GM10248 (cell line): ENCODE measurements around the gene LASP1.

Experiments
- CTCF ChIA-PET: fragments of 300-600 bp; sonication (Branson Sonifier 250); formaldehyde crosslinking; extraction: SDS; loops from one replicate; lab custom pipeline; 2021; ENCODE audit warnings: antibody characterized with exemption; lab: Yijun Ruan, JAX
- POLR2A ChIA-PET: fragments of 350-650 bp; sonication (Branson Sonifier 250); formaldehyde crosslinking; extraction: SDS; loops from one replicate; lab custom pipeline; 2020; ENCODE audit warnings: antibody characterized with exemption; lab: Yijun Ruan, JAX
- DNase-seq: peaks from one replicate; pipeline ENCODE4 v3.0.0; 2012; ENCODE audit errors: extremely low spot score
- TF ChIP-seq, protein P1 (sequence below): IDR thresholded peaks from 2 replicates; pipeline ENCODE4 v1.5.1; 2012; ENCODE audit warnings: mild to moderate bottlenecking, low read depth; ENCODE audit errors: extremely low read depth, missing control alignments, control extremely low read depth

The LASP1 gene

DNA sequence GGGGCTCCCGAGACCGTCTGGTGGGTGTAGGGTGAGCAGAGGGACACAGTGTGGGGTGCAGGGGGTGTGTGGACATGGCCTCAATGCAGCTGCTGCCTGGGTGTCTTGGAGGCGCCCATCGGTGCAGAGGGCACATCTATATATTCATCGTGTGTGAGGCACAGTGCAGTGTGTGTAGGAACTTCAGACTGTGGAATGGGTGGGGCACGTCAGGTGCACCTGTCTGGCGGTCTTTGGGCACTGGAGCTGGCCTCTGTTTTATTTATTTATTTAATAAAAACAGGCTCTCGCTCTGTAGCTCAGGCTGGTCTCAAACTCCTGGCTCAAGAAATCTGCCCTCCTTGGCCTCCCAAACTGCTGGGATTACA is 16.8 kb downstream of the LASP1 start:
- no peak for DNase-seq
- TF ChIP-seq, protein P1, sequence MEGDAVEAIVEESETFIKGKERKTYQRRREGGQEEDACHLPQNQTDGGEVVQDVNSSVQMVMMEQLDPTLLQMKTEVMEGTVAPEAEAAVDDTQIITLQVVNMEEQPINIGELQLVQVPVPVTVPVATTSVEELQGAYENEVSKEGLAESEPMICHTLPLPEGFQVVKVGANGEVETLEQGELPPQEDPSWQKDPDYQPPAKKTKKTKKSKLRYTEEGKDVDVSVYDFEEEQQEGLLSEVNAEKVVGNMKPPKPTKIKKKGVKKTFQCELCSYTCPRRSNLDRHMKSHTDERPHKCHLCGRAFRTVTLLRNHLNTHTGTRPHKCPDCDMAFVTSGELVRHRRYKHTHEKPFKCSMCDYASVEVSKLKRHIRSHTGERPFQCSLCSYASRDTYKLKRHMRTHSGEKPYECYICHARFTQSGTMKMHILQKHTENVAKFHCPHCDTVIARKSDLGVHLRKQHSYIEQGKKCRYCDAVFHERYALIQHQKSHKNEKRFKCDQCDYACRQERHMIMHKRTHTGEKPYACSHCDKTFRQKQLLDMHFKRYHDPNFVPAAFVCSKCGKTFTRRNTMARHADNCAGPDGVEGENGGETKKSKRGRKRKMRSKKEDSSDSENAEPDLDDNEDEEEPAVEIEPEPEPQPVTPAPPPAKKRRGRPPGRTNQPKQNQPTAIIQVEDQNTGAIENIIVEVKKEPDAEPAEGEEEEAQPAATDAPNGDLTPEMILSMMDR: no peak
- ChIA-PET CTCF (interaction anchor here (1.2 to 2.3 kb wide), 2 partner anchors 12 to 267 kb away, joined by 3 to 9 read pairs; no protein-coding TSS in a partner anchor), POLR2A (no interaction called here)

DNA sequence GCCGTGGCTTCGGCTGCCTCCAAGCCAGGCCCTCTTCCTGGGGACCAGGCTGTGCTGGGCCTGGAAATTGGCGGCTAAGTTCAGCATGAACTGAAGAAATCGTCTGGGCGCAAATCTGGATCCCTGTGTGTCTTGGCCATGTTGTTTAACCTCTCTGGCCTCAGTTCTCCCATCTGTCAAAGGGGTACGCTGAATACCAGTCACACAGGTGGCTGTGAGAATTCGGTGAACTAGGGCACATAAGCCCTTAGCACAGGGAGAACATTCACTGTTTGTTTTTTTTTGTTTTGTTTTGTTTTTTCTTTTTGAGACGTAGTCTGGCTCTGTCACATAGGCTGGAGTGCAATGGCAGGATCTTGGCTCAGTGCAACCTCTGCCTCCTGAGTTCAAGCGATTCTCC is 19.0 kb downstream of the LASP1 start:
- TF ChIP-seq, protein P1: no peak
- CTCF ChIA-PET: no interaction called here
- POLR2A ChIA-PET: interaction anchor here (0.7 to 1.1 kb wide), 2 partner anchors 10 to 19 kb away, joined by 3 to 4 read pairs; partner anchors contain the start of gene LASP1
- DNase-seq: no peak

DNA sequence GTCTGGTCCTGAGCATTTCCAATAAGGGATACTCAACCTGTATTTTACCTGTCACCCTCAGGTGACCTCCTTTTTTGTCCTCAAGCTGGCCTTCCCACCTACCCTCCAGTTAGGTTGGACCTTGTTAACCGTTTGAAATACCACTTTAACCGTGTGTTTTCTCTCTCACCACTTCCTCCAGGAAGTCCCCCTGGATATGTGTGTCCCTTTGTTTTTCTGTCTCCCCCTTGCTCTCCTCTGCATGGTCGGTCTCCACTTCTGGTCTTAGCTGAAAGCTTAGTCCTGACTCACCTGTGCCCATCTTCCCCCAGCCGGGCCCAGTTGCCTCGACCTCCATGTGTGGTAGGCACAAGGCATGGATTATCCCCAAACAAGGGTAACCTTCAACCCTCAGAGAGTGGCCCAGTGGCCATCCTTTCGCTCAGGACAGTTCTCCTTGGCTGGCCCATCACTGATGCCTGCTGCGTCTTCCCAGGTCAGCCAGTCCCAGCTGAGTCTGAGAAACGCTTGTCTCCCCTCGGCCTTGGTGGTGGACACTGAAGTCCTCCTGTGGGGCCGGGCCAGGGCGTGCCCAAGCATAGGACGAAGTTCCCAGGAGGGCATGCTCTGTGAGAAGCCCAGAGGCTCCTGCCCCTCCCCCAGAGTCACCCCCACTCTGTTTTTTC is 20.0 kb downstream of the LASP1 start:
- TF ChIP-seq, protein P1: no peak
- CTCF ChIA-PET: no interaction called here

DNA sequence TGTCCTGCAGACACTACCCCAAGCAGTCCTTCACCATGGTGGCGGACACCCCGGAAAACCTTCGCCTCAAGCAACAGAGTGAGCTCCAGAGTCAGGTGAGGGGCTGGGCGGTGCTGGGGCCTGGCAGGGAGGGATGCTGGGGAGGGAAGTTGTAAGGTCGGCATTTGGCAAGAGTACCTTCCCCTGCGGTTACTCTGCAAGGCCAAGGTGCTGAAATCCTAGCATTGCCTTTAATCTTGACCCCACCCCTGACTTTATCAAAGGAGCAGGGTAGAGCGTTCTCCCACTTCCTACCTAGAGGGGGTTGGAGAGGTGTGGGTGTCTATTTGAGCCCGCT is 20.5 kb downstream of the LASP1 start:
- POLR2A ChIA-PET: no interaction called here
- TF ChIP-seq, protein P1: no peak
- CTCF ChIA-PET: no interaction called here
- no peak for DNase-seq

More for the DNA sequence above, 20.0 kb downstream of the LASP1 start:
- DNase-seq: no peak
- POLR2A ChIA-PET: no interaction called here

DNA sequence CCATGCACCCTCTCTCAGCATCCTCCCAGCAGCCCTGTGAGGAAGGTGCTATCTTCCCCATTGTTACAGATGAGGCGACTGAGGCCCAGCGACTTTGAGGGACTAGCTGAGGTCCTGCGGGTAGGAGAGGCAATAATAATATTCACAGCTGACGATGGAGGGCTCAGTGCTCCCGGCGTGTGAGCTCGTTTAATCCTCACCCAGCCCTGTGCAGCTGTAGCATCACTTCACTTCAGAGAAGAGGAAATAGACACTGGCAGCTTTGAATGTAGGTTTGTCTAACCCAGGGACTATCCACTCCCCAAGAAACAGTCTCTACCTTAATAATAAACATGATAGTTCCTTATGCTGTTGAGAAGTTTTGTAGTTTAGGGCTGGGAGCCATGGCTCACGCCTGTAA is 21.6 kb downstream of the LASP1 start:
- CTCF ChIA-PET: interaction anchor here (0.9 to 1.3 kb wide), 2 partner anchors 11 to 16 kb away, joined by 3 read pairs; no protein-coding TSS in a partner anchor
- TF ChIP-seq, protein P1: no peak
- DNase-seq: no peak

DNA sequence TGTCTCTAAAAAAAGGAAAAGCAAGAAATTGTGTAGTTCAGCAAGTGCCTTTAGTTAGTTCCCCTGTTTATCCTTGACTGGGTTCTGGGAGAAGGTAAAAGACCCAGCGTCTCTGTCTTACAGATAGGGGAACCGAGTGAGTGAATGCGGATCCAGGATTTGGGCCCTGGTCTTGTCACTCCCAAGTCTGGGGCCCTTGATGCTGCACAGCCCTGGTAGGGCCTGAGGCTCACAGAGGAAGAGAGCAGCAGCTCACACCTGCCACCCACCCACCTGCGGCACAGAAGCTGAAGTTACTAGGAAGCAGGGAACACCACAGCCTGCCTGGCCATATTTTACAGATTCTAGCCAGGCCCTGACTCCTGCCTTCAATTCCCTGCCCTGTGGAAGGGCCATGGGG is 22.2 kb downstream of the LASP1 start:
- ChIA-PET POLR2A (interaction anchor here (1.1 kb wide), 1 partner anchor 9 kb away, joined by 3 read pairs; no protein-coding TSS in a partner anchor), CTCF (interaction anchor here (1.3 kb wide), 1 partner anchor 15 kb away, joined by 3 read pairs; no protein-coding TSS in a partner anchor)
- TF ChIP-seq, protein P1: no peak
- DNase-seq: no peak

More for the DNA sequence above, 21.6 kb downstream of the LASP1 start:
- POLR2A ChIA-PET: interaction anchor here (1.1 kb wide), 1 partner anchor 9 kb away, joined by 3 read pairs; no protein-coding TSS in a partner anchor
